ENCODE measurements around the gene PHEX.

Gene PHEX

GRCh38 chrX:22032084-22032483 is at the start of gene PHEX:
Gene PHEX, plus strand, starts transcription at chrX:22032325. Its CDS starts 681 bp downstream, at chrX:22033006.
- peak; percentile 9 for DNase-seq

- DNase-seq = peak; percentile 82
These were observed 46.8 kb upstream of the PHEX start for GRCh38 chrX:21985332-21985777.

- no peak for DNase-seq
These were observed 45.5 kb upstream of the PHEX start for GRCh38 chrX:21986596-21986995.

- no peak for DNase-seq
These were observed 42.7 kb upstream of the PHEX start for GRCh38 chrX:21989384-21989783.

- DNase-seq = no peak
These were observed 41.3 kb upstream of the PHEX start for GRCh38 chrX:21990832-21991231.

GRCh38 chrX:21991504-21991903 is 40.6 kb upstream of the PHEX start:
- no peak for DNase-seq

GRCh38 chrX:21993265-21993664 is 38.9 kb upstream of the PHEX start:
- peak; percentile 75 for DNase-seq

GRCh38 chrX:21996872-21997455 is 35.2 kb upstream of the PHEX start:
- peak; percentile 61 for DNase-seq

- no peak for DNase-seq
These were observed 34.1 kb upstream of the PHEX start for GRCh38 chrX:21998037-21998436.

- no peak for DNase-seq
These were observed 27.3 kb upstream of the PHEX start for GRCh38 chrX:22004866-22005265.

GRCh38 chrX:22012051-22012450 is 20.1 kb upstream of the PHEX start:
- DNase-seq = no peak

- DNase-seq = no peak
These were observed 19.2 kb upstream of the PHEX start for GRCh38 chrX:22012931-22013330.

GRCh38 chrX:22015139-22015750 is 16.9 kb upstream of the PHEX start:
- no peak for DNase-seq

- no peak for DNase-seq
These were observed 10.3 kb upstream of the PHEX start for GRCh38 chrX:22021751-22022324.

GRCh38 chrX:22024577-22024976 is 7.5 kb upstream of the PHEX start:
- DNase-seq = no peak

- no peak for DNase-seq
These were observed 6.4 kb upstream of the PHEX start for GRCh38 chrX:22025751-22026150.

GRCh38 chrX:22026731-22027130 is 5.4 kb upstream of the PHEX start:
- no peak for DNase-seq

GRCh38 chrX:22032506-22032905 is 381 bp downstream of the PHEX start:
- DNase-seq = no peak

GRCh38 chrX:22033818-22034217 is 1.7 kb downstream of the PHEX start:
- DNase-seq = no peak

GRCh38 chrX:22035236-22035635 is 3.1 kb downstream of the PHEX start:
- no peak for DNase-seq

- DNase-seq = no peak
These were observed 5.1 kb downstream of the PHEX start for GRCh38 chrX:22037225-22037624.

GRCh38 chrX:22037911-22038537 is 5.9 kb downstream of the PHEX start:
- no peak for DNase-seq

GRCh38 chrX:22039541-22039940 is 7.4 kb downstream of the PHEX start:
- no peak for DNase-seq

- no peak for DNase-seq
These were observed 8.1 kb downstream of the PHEX start for GRCh38 chrX:22040184-22040583.

All from hematopoietic multipotent progenitor cell treated with erythropoietin and hydrocortisone succinate and interleukin-3 and kit ligand, for 6 days (in vitro differentiated cells).